Tibial nerve (tissue), 4 donors: ENCODE results near the gene SLC10A3.

ENCODE experiments used
- CTCF ChIP-seq, 5 experiments: fragments of 200-600 bp in 3 of 5; fragments of 450-650 bp in 2 of 5; sonication (generic) in 3 of 5; IDR thresholded peaks; one replicate each; pipeline ENCODE4 v1.5.1; 2016 to 2019; ENCODE audit warnings: antibody characterized with exemption in 5 of 5, mild to moderate bottlenecking in 3 of 5, moderate library complexity in 2 of 5
- EP300 ChIP-seq, 2 donors: sonication (generic); formaldehyde crosslinking; IDR thresholded peaks; one replicate each; pipeline ENCODE4 v1.6.1; 2017; ENCODE audit warnings: antibody characterized with exemption in 2 of 2, mild to moderate bottlenecking in 1 of 2
- POLR2A ChIP-seq, 2 donors: fragments of 450-650 bp; IDR thresholded peaks; one replicate each; pipeline ENCODE4 v1.6.1; 2017; ENCODE audit warnings: antibody characterized with exemption in 2 of 2, mild to moderate bottlenecking in 2 of 2, moderate library complexity in 2 of 2

GRCh38 chrX:154443479-154443910 is 46.9 kb downstream of the SLC10A3 start:
- TF ChIP-seq POLR2A (IDR thresholded peaks at IDR 0.05): no peak
- TF ChIP-seq CTCF (IDR thresholded peaks at IDR 0.05): no peak
- no peak for TF ChIP-seq EP300 (IDR thresholded peaks at IDR 0.05)
